SJSA1 (cell line): ENCODE data around the gene CPNE1. TPM values are rescaled to one million over a fixed set of nuclear protein-coding genes. Genes with fewer than 3 reads are reported as not detected.

Source experiments
- DNase-seq, 2 experiments: peaks; one replicate each; pipeline ENCODE4 v3.0.0-alpha.2; 2015 to 2020; ENCODE audit warnings: low spot score in 2 of 2, low read depth in 1 of 2
- H3K27ac ChIP-seq: fragments of 250-450 bp; sonication (Bioruptor Pico); 2 replicates; pipeline ENCODE4 v1.5.1; 2020; ENCODE audit warnings: mild to moderate bottlenecking, moderate library complexity
- H3K27me3 ChIP-seq: fragments of 250-450 bp; sonication (Bioruptor Pico); replicated peaks from 2 replicates; pipeline ENCODE4 v1.5.1; 2020; ENCODE audit warnings: mild to moderate bottlenecking, moderate library complexity
- H3K36me3 ChIP-seq: fragments of 250-450 bp; sonication (Bioruptor Pico); 2 replicates; pipeline ENCODE4 v1.5.1; 2020; ENCODE audit warnings: mild to moderate bottlenecking
- H3K4me1 ChIP-seq: fragments of 250-450 bp; sonication (Bioruptor Pico); replicated peaks from 2 replicates; pipeline ENCODE4 v1.6.1; 2021; ENCODE audit warnings: mild to moderate bottlenecking
- H3K4me3 ChIP-seq: fragments of 250-450 bp; sonication (Bioruptor Pico); 2 replicates; pipeline ENCODE4 v1.5.1; 2020; ENCODE audit warnings: mild to moderate bottlenecking
- H3K9me3 ChIP-seq: fragments of 250-450 bp; sonication (Bioruptor Pico); replicated peaks from 2 replicates; pipeline ENCODE4 v1.5.1; 2020; ENCODE audit warnings: mild to moderate bottlenecking
- total RNA-seq: library from RNA; depleted of rRNA; stranded (reverse); fragments of >200 nt; shearing (Covaris generic); gene quantifications from 2 replicates; pipeline ENCODE4 v1.2.3, GENCODE V29; 2014; rRNA removed

CPNE1 gene
- total RNA-seq, 1 experiment from 2014 or later: 162 TPM

- no peaks in the 10 kb centered on the region for H3K4me1 ChIP-seq
- no peaks in the 10 kb centered on the region for H3K36me3 ChIP-seq
- no peak overlapping the region for H3K4me3 ChIP-seq
- no peaks in the 10 kb centered on the region for H3K9me3 ChIP-seq
- no peak overlapping the region for H3K27ac ChIP-seq
- DNase-seq: no peak
- no peaks in the 10 kb centered on the region for H3K27me3 ChIP-seq
Measured at GRCh38 chr20:35582741-35583404, 81.8 kb downstream of the CPNE1 start.

- H3K4me3 ChIP-seq: no peak overlapping the region
- no peaks in the 10 kb centered on the region for H3K9me3 ChIP-seq
- H3K4me1 ChIP-seq: no peaks in the 10 kb centered on the region
- no peak overlapping the region for H3K27ac ChIP-seq
- H3K36me3 ChIP-seq: no peaks in the 10 kb centered on the region
- no peaks in the 10 kb centered on the region for H3K27me3 ChIP-seq
- no peak for DNase-seq
Measured at GRCh38 chr20:35582131-35582530, 82.6 kb downstream of the CPNE1 start.

- DNase-seq: no peak
- no peak overlapping the region for H3K27ac ChIP-seq
- no peaks in the 10 kb centered on the region for H3K9me3 ChIP-seq
- H3K36me3 ChIP-seq: no peaks in the 10 kb centered on the region
- H3K4me1 ChIP-seq: no peaks in the 10 kb centered on the region
- no peak overlapping the region for H3K4me3 ChIP-seq
- no peaks in the 10 kb centered on the region for H3K27me3 ChIP-seq
Measured at GRCh38 chr20:35579196-35579595, 85.5 kb downstream of the CPNE1 start.

- Histone ChIP-seq H3K9me3 (no peaks in the 10 kb centered on the region), H3K27me3 (no peaks in the 10 kb centered on the region), H3K27ac (no peak overlapping the region), H3K4me3 (no peak overlapping the region), H3K36me3 (no peaks in the 10 kb centered on the region), H3K4me1 (no peaks in the 10 kb centered on the region)
- no peak for DNase-seq
Measured at GRCh38 chr20:35578469-35578868, 86.2 kb downstream of the CPNE1 start.

- DNase-seq: no peak
- H3K27ac ChIP-seq: no peak overlapping the region
- no peak overlapping the region for H3K4me3 ChIP-seq
- H3K36me3 ChIP-seq: no peaks in the 10 kb centered on the region
- no peaks in the 10 kb centered on the region for H3K4me1 ChIP-seq
- no peaks in the 10 kb centered on the region for H3K27me3 ChIP-seq
- no peaks in the 10 kb centered on the region for H3K9me3 ChIP-seq
Measured at GRCh38 chr20:35576816-35577215, 87.9 kb downstream of the CPNE1 start.

Other genes with a start within 250 kb of the CPNE1 start
- not detected in 2 replicates for gene GDF5, start 226.7 kb downstream of the CPNE1 start, total RNA-seq
- gene CEP250, start 209.3 kb downstream of the CPNE1 start, total RNA-seq: 8.7 and 13.3 TPM in 2 replicates
- not detected in 2 replicates for gene C20orf173, start 135.2 kb downstream of the CPNE1 start, total RNA-seq
- 273 and 290 TPM in 2 replicates for gene ERGIC3, start 122.8 kb downstream of the CPNE1 start, total RNA-seq
- 0.87 TPM in 1 of 2 replicates, not detected in the other for gene SPAG4, start 49.1 kb downstream of the CPNE1 start, total RNA-seq
- gene RBM12, start within 50 bp of the CPNE1 start, total RNA-seq: 59.2 and 64.1 TPM in 2 replicates
- gene NFS1, start 34.5 kb upstream of the CPNE1 start, total RNA-seq: 13.3 and 24.7 TPM in 2 replicates
- 288 and 554 TPM in 2 replicates for gene ROMO1, start 34.5 kb upstream of the CPNE1 start, total RNA-seq
- 277 and 319 TPM in 2 replicates for gene RBM39, start 77.4 kb upstream of the CPNE1 start, total RNA-seq
- 16.7 and 24.1 TPM in 2 replicates for gene PHF20, start 107.1 kb upstream of the CPNE1 start, total RNA-seq